GM12873 (cell line): ENCODE measurements around the gene OCRL.

ENCODE experiments used
- TF ChIP-seq, protein P1 (sequence below): IDR thresholded peaks from 2 replicates; pipeline ENCODE4 v1.5.1; 2012; ENCODE audit warnings: low read depth, mild to moderate bottlenecking, moderate library complexity, low read length, control low read depth; ENCODE audit not compliant: insufficient read depth; ENCODE audit errors: missing control alignments

Gene OCRL

DNA sequence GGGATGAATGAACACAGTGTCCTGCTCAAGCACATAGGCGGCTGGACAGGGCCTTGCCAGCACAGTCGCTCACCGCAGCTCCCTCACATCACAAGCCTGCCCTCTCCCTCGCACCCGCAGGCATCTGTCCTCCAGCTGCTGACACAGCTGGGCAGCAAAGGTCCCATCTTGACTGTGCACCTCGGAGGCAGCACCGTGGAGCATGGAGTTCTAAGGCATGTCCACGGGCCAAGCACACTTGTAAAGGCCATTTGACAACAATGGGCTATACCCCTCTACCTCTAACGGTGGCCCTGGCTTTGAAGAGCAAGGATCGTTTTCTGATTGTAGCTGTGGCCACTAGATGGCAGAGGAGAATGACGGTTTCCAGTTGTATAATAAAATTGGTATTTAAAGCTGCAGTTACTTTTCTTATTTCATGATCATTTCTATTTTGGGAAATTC lies 60.9 kb downstream of the OCRL start:
- TF ChIP-seq, protein P1, sequence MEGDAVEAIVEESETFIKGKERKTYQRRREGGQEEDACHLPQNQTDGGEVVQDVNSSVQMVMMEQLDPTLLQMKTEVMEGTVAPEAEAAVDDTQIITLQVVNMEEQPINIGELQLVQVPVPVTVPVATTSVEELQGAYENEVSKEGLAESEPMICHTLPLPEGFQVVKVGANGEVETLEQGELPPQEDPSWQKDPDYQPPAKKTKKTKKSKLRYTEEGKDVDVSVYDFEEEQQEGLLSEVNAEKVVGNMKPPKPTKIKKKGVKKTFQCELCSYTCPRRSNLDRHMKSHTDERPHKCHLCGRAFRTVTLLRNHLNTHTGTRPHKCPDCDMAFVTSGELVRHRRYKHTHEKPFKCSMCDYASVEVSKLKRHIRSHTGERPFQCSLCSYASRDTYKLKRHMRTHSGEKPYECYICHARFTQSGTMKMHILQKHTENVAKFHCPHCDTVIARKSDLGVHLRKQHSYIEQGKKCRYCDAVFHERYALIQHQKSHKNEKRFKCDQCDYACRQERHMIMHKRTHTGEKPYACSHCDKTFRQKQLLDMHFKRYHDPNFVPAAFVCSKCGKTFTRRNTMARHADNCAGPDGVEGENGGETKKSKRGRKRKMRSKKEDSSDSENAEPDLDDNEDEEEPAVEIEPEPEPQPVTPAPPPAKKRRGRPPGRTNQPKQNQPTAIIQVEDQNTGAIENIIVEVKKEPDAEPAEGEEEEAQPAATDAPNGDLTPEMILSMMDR: peak; percentile 75

DNA sequence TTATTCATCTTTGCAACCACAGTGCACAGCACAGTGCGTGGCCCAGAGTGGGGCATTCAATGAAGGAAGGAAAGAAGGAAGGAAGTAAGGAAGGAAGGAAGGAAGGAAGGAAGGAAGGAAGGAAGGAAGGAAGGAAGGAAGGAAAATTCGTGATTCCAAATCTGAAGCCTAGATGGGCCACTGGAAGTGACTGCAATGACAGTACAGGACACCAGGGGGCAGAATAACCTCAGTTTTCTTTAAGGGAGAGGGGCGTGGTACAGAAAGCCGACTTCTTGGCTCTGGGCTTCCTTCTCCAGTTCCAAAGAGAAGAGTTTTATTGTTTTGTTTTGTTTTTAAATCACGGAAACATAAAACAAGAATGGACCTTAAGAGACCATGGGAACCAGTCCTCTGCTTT lies 66.9 kb downstream of the OCRL start:
- TF ChIP-seq, protein P1: peak; percentile 82

DNA sequence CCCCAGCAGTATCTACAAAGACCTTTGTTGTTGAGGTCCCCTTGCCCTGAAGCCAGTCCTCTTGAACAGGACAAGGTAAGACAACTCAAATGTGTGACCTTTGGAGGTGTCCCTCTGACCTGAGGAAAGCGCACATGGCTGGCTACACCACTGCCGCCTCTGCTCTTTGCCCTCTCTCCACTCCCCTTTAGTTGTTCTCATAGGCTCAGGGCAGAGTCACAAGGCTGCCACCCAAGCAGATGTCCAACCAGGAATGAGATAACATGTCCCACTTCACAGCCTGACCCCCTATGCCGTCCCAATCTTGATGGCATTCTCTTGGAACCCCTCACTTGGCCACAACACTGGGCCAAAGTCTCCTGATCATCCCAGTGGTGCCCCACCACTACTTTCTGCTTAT lies 68.4 kb downstream of the OCRL start:
- TF ChIP-seq, protein P1: no peak

DNA sequence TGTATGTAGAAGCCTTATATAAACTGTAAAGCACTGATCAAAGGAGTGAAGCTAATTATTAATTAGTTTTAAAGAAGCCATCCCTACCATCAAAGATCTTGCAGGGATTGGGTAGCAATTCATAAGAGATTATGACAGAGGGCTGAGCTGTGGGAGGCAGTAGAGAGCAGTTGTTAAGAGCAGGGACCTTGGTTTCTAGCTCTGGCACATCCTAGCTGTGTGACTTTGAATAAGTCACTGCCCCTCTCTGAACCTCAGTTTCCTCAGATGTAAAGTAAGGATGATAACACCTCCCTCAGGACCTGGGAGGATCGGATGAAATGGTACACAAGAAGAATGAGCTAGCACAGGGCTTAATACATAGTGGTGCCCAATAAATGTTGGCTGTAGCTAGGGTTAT lies 69.3 kb downstream of the OCRL start:
- TF ChIP-seq, protein P1: peak; percentile 27

DNA sequence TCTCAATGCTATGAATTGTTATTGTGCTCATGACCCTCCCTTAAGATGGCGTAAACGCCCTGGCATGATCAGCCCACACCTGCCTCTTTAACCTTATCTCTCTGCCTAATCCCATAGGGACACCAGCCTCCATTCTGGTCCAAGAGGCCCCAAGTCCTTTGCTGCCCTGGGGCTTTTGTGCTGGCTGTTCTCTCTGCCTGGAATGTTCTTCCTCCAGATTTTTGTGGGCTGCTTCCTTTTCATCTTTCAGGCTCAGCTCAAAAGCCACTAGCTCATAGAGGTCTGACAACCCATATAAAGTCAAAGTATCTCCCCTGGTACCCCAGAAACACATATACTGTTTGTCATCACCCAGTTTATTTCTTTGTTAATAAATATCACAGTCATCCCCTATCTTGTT lies 72.3 kb downstream of the OCRL start:
- TF ChIP-seq, protein P1: no peak

DNA sequence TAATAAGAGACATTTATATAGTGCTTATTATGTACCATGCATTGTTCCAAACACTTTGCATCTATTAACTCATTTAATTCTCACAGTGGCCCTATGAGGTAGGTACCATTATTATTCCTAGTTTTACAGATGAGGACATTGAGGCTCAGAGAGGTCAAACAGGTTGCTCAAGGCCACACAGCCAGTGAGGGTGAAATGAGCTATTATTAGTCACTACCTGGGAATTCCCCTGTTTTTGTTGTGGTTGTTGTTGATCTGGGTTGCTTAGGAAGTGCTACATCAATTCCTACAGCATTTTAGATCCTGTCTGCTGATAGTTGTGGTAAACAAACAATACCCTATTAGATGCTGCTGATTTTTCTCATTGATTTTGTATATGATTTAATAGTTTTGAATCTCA lies 73.5 kb downstream of the OCRL start:
- TF ChIP-seq, protein P1: no peak

DNA sequence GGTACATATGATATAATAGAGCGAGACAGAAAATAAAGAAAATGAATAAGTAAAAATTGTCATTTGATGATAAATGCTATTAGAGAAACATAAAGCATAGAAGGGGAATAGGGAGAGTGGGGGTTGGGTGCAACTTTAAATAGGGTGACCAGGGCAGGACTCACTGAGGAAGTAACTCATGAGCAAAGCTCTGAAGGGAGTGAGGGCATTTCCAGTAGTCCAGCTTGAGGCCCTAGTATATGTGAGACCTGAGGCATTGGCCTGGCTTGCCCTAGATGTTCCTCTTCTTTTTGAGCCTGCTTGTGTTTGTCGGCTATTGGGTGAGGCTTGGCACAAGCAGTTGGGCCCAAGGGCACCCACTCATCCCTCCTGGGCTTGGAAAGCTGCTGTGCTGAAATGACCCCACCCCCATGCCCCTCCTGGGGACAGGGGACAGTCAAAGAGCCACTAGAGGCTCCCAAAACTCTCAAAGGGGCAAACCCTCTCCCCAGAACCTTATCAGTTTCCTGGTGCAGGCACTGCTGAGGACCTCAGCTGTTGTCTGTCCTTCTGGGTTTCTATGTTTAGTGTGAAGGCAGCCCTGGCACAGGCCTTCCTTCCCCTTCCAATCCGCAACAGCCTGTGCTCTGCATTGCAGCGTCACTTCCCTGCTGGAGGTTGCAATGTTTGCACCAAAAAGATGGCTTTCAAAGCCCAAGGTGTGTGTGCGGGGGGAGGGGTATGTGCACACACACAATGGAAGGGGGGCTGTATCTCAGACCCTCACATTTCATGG lies 74.6 kb downstream of the OCRL start:
- TF ChIP-seq, protein P1: no peak
